Calu3 (cell line): ENCODE results near the gene SRGAP3. TPM values are rescaled to one million over a fixed set of nuclear protein-coding genes. Genes with fewer than 3 reads are reported as not detected.

Experiments used
- BruUV-seq: library from RNA; stranded (reverse); fragments of 400-500 nt; replicated peaks from 2 replicates; lab custom pipeline; 2021; lab: Mats Ljungman, UMichigan
- CTCF ChIA-PET: fragments of 300-600 bp; sonication (Branson Sonifier 250); formaldehyde crosslinking; loops from one replicate; lab custom pipeline; 2022; ENCODE audit warnings: antibody characterized with exemption; lab: Charles Lee
- DNase-seq: peaks from one replicate; pipeline ENCODE4 v3.0.0; 2022
- H3K27ac Mint-ChIP-seq: one replicate; pipeline ENCODE4 v1.8.0; 2022; ENCODE audit warnings: mixed read lengths; ENCODE audit not compliant: unreplicated experiment
- H3K27me3 Mint-ChIP-seq: one replicate; pipeline ENCODE4 v1.8.0; 2022; ENCODE audit warnings: mixed read lengths; ENCODE audit not compliant: unreplicated experiment
- H3K36me3 Mint-ChIP-seq: one replicate; pipeline ENCODE4 v1.8.0; 2022; ENCODE audit warnings: mild to moderate bottlenecking, moderate library complexity, mixed read lengths; ENCODE audit not compliant: insufficient read depth, unreplicated experiment
- H3K4me1 Mint-ChIP-seq: one replicate; pipeline ENCODE4 v1.8.0; 2022; ENCODE audit warnings: mild to moderate bottlenecking, low read depth, mixed read lengths; ENCODE audit not compliant: unreplicated experiment
- H3K4me3 Mint-ChIP-seq: one replicate; pipeline ENCODE4 v1.8.0; 2022; ENCODE audit warnings: mild to moderate bottlenecking, low read depth, moderate library complexity, mixed read lengths; ENCODE audit not compliant: unreplicated experiment
- H3K9me3 Mint-ChIP-seq: one replicate; pipeline ENCODE4 v1.8.0; 2022; ENCODE audit warnings: low read depth, mixed read lengths; ENCODE audit not compliant: unreplicated experiment
- intact Hi-C: fragments of 100-400 bp; cut with micrococcal nuclease; formaldehyde crosslinking; loops from one replicate; pipeline ENCODE4 v1.10.0; 2022; ENCODE audit not compliant: unreplicated experiment
- total RNA-seq: library from RNA; stranded (reverse); gene quantifications from 2 replicates; pipeline ENCODE4 v1.2.3, GENCODE V29; 2022
- TF ChIP-seq, protein P1 (sequence below): fragments of 200-600 bp; IDR thresholded peaks from one replicate; pipeline ENCODE4 v1.8.0; 2022; ENCODE audit warnings: antibody characterized with exemption; ENCODE audit not compliant: unreplicated experiment

Gene SRGAP3
- total RNA-seq, 1 experiment from 2014 or later, result 8.2 TPM

- DNase-seq, result no peak
- CTCF ChIA-PET, result interaction anchor here (1.0 to 1.3 kb wide), 2 partner anchors 315 to 366 kb away, joined by 3 to 7 read pairs; no protein-coding TSS in a partner anchor
- no peak overlapping the region for H3K4me3 Mint-ChIP-seq
- intact Hi-C loops, result no loop called here
- H3K9me3 Mint-ChIP-seq, result no peaks in the 10 kb centered on the region
- H3K36me3 Mint-ChIP-seq, result no peaks in the 10 kb centered on the region
- no TSS peak for BruUV-seq
- no peaks in the 10 kb centered on the region for H3K4me1 Mint-ChIP-seq
- TF ChIP-seq, protein P1, sequence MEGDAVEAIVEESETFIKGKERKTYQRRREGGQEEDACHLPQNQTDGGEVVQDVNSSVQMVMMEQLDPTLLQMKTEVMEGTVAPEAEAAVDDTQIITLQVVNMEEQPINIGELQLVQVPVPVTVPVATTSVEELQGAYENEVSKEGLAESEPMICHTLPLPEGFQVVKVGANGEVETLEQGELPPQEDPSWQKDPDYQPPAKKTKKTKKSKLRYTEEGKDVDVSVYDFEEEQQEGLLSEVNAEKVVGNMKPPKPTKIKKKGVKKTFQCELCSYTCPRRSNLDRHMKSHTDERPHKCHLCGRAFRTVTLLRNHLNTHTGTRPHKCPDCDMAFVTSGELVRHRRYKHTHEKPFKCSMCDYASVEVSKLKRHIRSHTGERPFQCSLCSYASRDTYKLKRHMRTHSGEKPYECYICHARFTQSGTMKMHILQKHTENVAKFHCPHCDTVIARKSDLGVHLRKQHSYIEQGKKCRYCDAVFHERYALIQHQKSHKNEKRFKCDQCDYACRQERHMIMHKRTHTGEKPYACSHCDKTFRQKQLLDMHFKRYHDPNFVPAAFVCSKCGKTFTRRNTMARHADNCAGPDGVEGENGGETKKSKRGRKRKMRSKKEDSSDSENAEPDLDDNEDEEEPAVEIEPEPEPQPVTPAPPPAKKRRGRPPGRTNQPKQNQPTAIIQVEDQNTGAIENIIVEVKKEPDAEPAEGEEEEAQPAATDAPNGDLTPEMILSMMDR, result no peak
- no peak overlapping the region for H3K27ac Mint-ChIP-seq
- H3K27me3 Mint-ChIP-seq, result peaks cover 1% of the 10 kb centered on the region
These were observed 262.2 kb downstream of the SRGAP3 start for GRCh38 chr3:8987226-8987625.

DNA sequence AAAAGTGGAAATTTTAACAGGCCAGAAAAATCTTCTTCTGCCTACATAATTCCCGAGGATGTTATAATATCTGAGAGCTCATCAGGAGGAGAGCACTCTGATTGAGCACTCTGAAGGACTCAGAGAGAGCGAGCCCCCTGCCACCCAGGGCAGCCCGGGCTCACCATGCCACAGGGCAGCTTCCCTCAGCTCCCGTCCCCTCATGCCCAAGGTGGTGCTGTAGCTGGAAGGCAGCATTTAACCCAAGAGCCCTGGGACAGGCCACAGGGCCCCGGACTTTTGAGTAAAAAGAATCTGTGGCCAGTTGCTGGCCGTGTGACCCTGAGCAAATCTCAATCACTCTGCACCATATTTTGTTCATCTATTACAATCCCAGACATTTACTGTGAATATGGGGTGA is 262.7 kb downstream of the SRGAP3 start:
- H3K4me1 Mint-ChIP-seq, result no peaks in the 10 kb centered on the region
- no peak for DNase-seq
- no peak overlapping the region for H3K27ac Mint-ChIP-seq
- CTCF ChIA-PET, result interaction anchor here (1.3 kb wide), 1 partner anchor 366 kb away, joined by 3 read pairs; no protein-coding TSS in a partner anchor
- no TSS peak for BruUV-seq
- H3K4me3 Mint-ChIP-seq, result no peak overlapping the region
- H3K27me3 Mint-ChIP-seq, result peaks cover 6% of the 10 kb centered on the region
- H3K9me3 Mint-ChIP-seq, result no peaks in the 10 kb centered on the region
- TF ChIP-seq, protein P1, result no peak
- no peaks in the 10 kb centered on the region for H3K36me3 Mint-ChIP-seq
- intact Hi-C loops, result no loop called here

- CTCF ChIA-PET, result interaction anchor here (1.3 kb wide), 1 partner anchor 367 kb away, joined by 3 read pairs; no protein-coding TSS in a partner anchor
- H3K27me3 Mint-ChIP-seq, result peaks cover 15% of the 10 kb centered on the region
- H3K4me1 Mint-ChIP-seq, result no peaks in the 10 kb centered on the region
- TF ChIP-seq, protein P1, result no peak
- no TSS peak for BruUV-seq
- no peaks in the 10 kb centered on the region for H3K9me3 Mint-ChIP-seq
- H3K36me3 Mint-ChIP-seq, result no peaks in the 10 kb centered on the region
- intact Hi-C loops, result no loop called here
- no peak overlapping the region for H3K27ac Mint-ChIP-seq
- no peak overlapping the region for H3K4me3 Mint-ChIP-seq
- no peak for DNase-seq
These were observed 263.6 kb downstream of the SRGAP3 start for GRCh38 chr3:8985876-8986275.

DNA sequence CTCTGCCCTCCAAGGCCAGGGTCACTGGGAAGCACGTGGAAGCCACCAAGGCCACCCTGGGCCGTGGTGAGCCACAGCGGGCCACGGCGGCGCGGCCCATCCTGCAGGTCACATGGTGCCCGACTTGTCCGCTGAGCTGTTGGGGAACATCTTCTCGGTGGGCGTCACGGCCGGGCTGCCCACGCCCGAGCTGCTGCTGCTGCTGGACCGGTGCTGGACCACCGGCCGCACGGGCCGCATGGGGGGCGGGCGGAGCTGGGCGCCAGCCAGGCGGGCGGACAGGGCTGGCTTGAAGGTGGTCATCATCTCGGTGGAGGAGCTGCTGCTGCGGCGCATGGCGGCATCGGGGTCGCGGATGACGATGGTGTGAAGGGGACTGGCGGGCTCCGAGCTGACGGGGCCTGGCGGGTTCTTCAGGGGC is 264.0 kb downstream of the SRGAP3 start:
- BruUV-seq, result no TSS peak
- TF ChIP-seq, protein P1, result no peak
- H3K27ac Mint-ChIP-seq, result no peak overlapping the region
- intact Hi-C loops, result no loop called here
- no peak overlapping the region for H3K4me3 Mint-ChIP-seq
- no peak for DNase-seq
- no peaks in the 10 kb centered on the region for H3K36me3 Mint-ChIP-seq
- H3K9me3 Mint-ChIP-seq, result no peaks in the 10 kb centered on the region
- peaks cover 19% of the 10 kb centered on the region for H3K27me3 Mint-ChIP-seq
- H3K4me1 Mint-ChIP-seq, result no peaks in the 10 kb centered on the region
- CTCF ChIA-PET, result no interaction called here
